Thyroid gland (tissue), 4 donors: ENCODE measurements around the gene ETFRF1. TPM values are rescaled to one million over a fixed set of nuclear protein-coding genes. Genes with fewer than 3 reads are reported as not detected.

Experiments
- DNase-seq, 2 donors: peaks; one replicate each; pipeline ENCODE4 v3.0.0-alpha.2; 2019
- H3K27ac ChIP-seq, 3 donors: fragments of 200-600 bp; sonication (generic); 1 replicate in 2 of 3; 2 replicates in 1 of 3; pipeline ENCODE4 v1.5.1; 2016 to 2019; ENCODE audit warnings: mild to moderate bottlenecking in 1 of 3, moderate library complexity in 1 of 3
- H3K27me3 ChIP-seq: fragments of 200-600 bp; sonication (generic); one replicate; pipeline ENCODE4 v1.5.1; 2019
- H3K36me3 ChIP-seq, 2 donors: fragments of 200-600 bp; sonication (generic); one replicate each; pipeline ENCODE4 v1.5.1; 2016 to 2019
- H3K4me1 ChIP-seq, 2 donors: fragments of 200-600 bp; sonication (generic); one replicate each; pipeline ENCODE4 v1.5.1; 2017 to 2019
- H3K4me3 ChIP-seq, 3 donors: fragments of 200-600 bp; sonication (generic); replicated peaks in 1 of 3; 1 replicate in 2 of 3; 2 replicates in 1 of 3; pipeline ENCODE4 v1.5.1; 2016; ENCODE audit warnings: mild to moderate bottlenecking in 1 of 3
- H3K9me3 ChIP-seq: fragments of 200-600 bp; sonication (generic); one replicate; pipeline ENCODE4 v1.5.1; 2017
- CTCF ChIP-seq, 6 experiments: fragments of 200-600 bp in 3 of 6; fragments of 450-650 bp in 3 of 6; sonication (generic) in 3 of 6; IDR thresholded peaks; one replicate each; pipeline ENCODE4 v1.5.1; 2016 to 2019; ENCODE audit warnings: antibody characterized with exemption in 6 of 6, mild to moderate bottlenecking in 2 of 6, inconsistent platforms in 1 of 6, moderate library complexity in 1 of 6
- POLR2A ChIP-seq, 2 donors: fragments of 450-650 bp; IDR thresholded peaks; one replicate each; pipeline ENCODE4 v1.6.1; 2017; ENCODE audit warnings: antibody characterized with exemption in 2 of 2, mild to moderate bottlenecking in 2 of 2, moderate library complexity in 1 of 2
- WGBS, 2 donors: methylation state at CpG; one replicate each; pipeline ENCODE4 v1.1.5; 2017; 5-methylcytosine and 5-hydroxymethylcytosine counted together
- intact Hi-C: fragments of 100-400 bp; cut with DNase I; formaldehyde crosslinking; loops from one replicate; pipeline ENCODE4 v1.15.1; 2023
- total RNA-seq, 4 donors: library from RNA; depleted of rRNA; stranded (reverse); fragments of >200 nt; gene quantifications; one replicate each; pipeline ENCODE4 v1.2.3, GENCODE V29; 2016

The ETFRF1 gene
- total RNA-seq = 10 to 100 TPM; 65.4 to 80.7 (median 75.9) TPM

- WGBS, 2 donors = 1% methylated on average over 32 to 36 of the region's 54 CpGs
Observed at GRCh38 chr12:25195056-25195971, at the start of gene ETFRF1, which contains the start of gene DNAI7. Gene ETFRF1, plus strand, starts transcription at chr12:25195237. Its CDS starts 8,720 bp downstream, at chr12:25203957. Gene DNAI7, minus strand, starts transcription at chr12:25195160. Its CDS starts 82 bp downstream, at chr12:25195078.

DNA sequence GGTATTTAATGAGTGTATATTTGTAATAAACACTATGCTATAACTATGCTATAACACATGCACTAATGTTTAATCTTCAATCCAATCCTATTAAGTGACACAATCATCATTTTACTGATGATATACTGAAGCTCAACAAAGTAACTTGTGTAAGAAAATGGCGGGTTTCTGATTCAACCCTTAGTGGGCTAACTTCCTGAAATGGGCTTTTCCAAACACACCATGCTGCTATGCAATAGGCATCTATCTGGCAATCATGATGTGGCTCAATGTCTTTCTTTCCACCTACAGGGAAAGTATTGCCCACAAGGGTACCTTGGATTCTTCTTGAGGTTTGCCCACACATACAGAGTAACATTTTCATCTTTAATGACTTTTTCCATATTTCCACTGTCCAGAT is 48.4 kb upstream of the ETFRF1 start:
- no peak overlapping the region for H3K4me3 ChIP-seq
- H3K36me3 ChIP-seq = no peaks in the 10 kb centered on the region
- H3K27me3 ChIP-seq = no peaks in the 10 kb centered on the region
- no peaks in the 10 kb centered on the region for H3K4me1 ChIP-seq
- TF ChIP-seq CTCF (IDR thresholded peaks at IDR 0.05) (no peak), POLR2A (IDR thresholded peaks at IDR 0.05) (no peak)
- WGBS, 2 donors = 92 to 100% methylated on average over 1 of the region's 1 CpG
- intact Hi-C loops = no loop called here
- no peak for DNase-seq
- no peak overlapping the region for H3K27ac ChIP-seq
- no peaks in the 10 kb centered on the region for H3K9me3 ChIP-seq

More at GRCh38 chr12:25195056-25195971, at the start of gene ETFRF1, which contains the start of gene DNAI7:
- Histone ChIP-seq H3K27ac (peak within 1 kb of the TSS; percentile 73 to 93 (median 88)), H3K27me3 (no peaks in the 10 kb centered on the region), H3K9me3 (no peaks in the 10 kb centered on the region), H3K4me1 (peaks cover 6 to 7% of the 10 kb centered on the region in 2 donors), H3K4me3 (peak within 1 kb of the TSS in 2 of 3 donors; percentile 49 to 64), H3K36me3 (no peaks in the 10 kb centered on the region)
- intact Hi-C loops = no loop called here
- peak; percentile 100 for DNase-seq
- TF ChIP-seq CTCF (IDR thresholded peaks at IDR 0.05) = peak in 2 of 6 experiments; percentile 17 to 35
- peak in 1 of 2 donors; percentile 94 for TF ChIP-seq POLR2A (IDR thresholded peaks at IDR 0.05)

DNA sequence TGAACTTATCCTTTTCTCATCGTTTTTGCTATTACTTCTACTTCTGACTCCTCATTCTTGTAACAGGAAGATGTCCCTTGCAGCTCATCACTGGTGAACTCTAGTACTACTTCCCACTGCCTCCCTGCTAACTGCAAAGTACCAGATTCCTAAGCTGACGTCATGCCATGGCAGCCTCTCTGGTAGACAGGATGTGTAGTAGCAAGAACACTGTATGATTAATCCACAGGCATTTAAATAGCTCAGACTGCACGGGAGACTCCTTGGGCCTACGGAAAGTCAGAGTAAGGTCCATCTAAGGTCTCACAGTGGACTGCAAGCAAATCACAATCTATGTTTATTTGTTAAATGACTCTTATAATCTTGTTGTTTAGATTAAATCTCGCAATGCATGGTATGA is 43.6 kb upstream of the ETFRF1 start:
- 57 to 61% methylated on average over 5 of the region's 5 CpGs for WGBS, 2 donors
- Histone ChIP-seq H3K36me3 (no peaks in the 10 kb centered on the region), H3K27ac (no peak overlapping the region), H3K9me3 (no peaks in the 10 kb centered on the region), H3K27me3 (no peaks in the 10 kb centered on the region), H3K4me1 (peaks cover 0 to 3% of the 10 kb centered on the region in 2 donors), H3K4me3 (no peak overlapping the region)
- TF ChIP-seq CTCF (IDR thresholded peaks at IDR 0.05) (no peak), POLR2A (IDR thresholded peaks at IDR 0.05) (no peak)
- intact Hi-C loops = no loop called here
- peak in 1 of 2 donors; percentile 10 for DNase-seq

GRCh38 chr12:25152055-25152454 is 43.0 kb upstream of the ETFRF1 start:
- no peak overlapping the region for H3K27ac ChIP-seq
- no peak for TF ChIP-seq POLR2A (IDR thresholded peaks at IDR 0.05)
- no peak for TF ChIP-seq CTCF (IDR thresholded peaks at IDR 0.05)
- H3K4me3 ChIP-seq = no peak overlapping the region
- intact Hi-C loops = no loop called here
- peaks cover 0 to 3% of the 10 kb centered on the region in 2 donors for H3K4me1 ChIP-seq
- no peaks in the 10 kb centered on the region for H3K36me3 ChIP-seq
- H3K9me3 ChIP-seq = no peaks in the 10 kb centered on the region
- DNase-seq = no peak
- H3K27me3 ChIP-seq = no peaks in the 10 kb centered on the region
- 75% methylated on average over 5 of the region's 5 CpGs for WGBS, 2 donors
